HepG2 (cell line): ENCODE results near the gene SHANK3. TPM values are rescaled to one million over a fixed set of nuclear protein-coding genes. Genes with fewer than 3 reads are reported as not detected.
A peak's percentile ranks its signal among the peaks of the same experiment; 100 is the strongest.

ENCODE experiments used
- ARID2 ChIP-seq: sonication (generic); formaldehyde crosslinking; IDR thresholded peaks from 2 replicates; pipeline ENCODE4 v1.8.1; 2022; ENCODE audit warnings: mild to moderate bottlenecking, missing genetic modification reagents, borderline replicate concordance
- CHD4 ChIP-seq: fragments of 200-600 bp; sonication (generic); IDR thresholded peaks from 2 replicates; pipeline ENCODE4 v1.7.0; 2017; ENCODE audit warnings: mild to moderate bottlenecking, low read length, borderline replicate concordance
- ETS1 ChIP-seq: sonication (generic); formaldehyde crosslinking; IDR thresholded peaks from 2 replicates; pipeline ENCODE4 v1.4.0; 2020; ENCODE audit warnings: missing genetic modification reagents
- ISL2 ChIP-seq: sonication (generic); formaldehyde crosslinking; IDR thresholded peaks from 2 replicates; pipeline ENCODE4 v1.5.0; 2020; ENCODE audit warnings: missing genetic modification reagents
- KLF12 ChIP-seq: sonication (generic); formaldehyde crosslinking; IDR thresholded peaks from 2 replicates; pipeline ENCODE4 v1.4.0; 2020; ENCODE audit warnings: missing genetic modification reagents, borderline replicate concordance
- PRDM10 ChIP-seq: sonication (generic); formaldehyde crosslinking; IDR thresholded peaks from 2 replicates; pipeline ENCODE4 v1.4.0; 2020; ENCODE audit warnings: low read depth, missing genetic modification reagents
- TOE1 ChIP-seq: sonication (generic); formaldehyde crosslinking; IDR thresholded peaks from 2 replicates; pipeline ENCODE4 v1.4.0; 2020; ENCODE audit warnings: mild to moderate bottlenecking, missing genetic modification reagents
- TRIM22 ChIP-seq: fragments of 450-650 bp; IDR thresholded peaks from 2 replicates; pipeline ENCODE4 v1.6.1; 2017
- ZFY ChIP-seq: sonication (generic); formaldehyde crosslinking; IDR thresholded peaks from 2 replicates; pipeline ENCODE4 v1.4.0; 2020; ENCODE audit warnings: missing genetic modification reagents
- ZNF281 ChIP-seq: sonication (generic); formaldehyde crosslinking; IDR thresholded peaks from 2 replicates; pipeline ENCODE4 v1.4.0; 2020; ENCODE audit warnings: missing genetic modification reagents, borderline replicate concordance
- ZNF512B ChIP-seq: sonication (generic); formaldehyde crosslinking; IDR thresholded peaks from 2 replicates; pipeline ENCODE4 v1.5.1; 2020; ENCODE audit warnings: missing genetic modification reagents, mild to moderate bottlenecking, borderline replicate concordance
- polyA plus RNA-seq, 8 experiments: library from polyadenylated mRNA; depleted of rRNA in 3 of 8; stranded (reverse) in 7 of 8; unstranded in 1 of 8; fragments of >200 nt; fragmentation: Illumina TruSeq in 4 of 8; extraction: Trizol in 4 of 8; gene quantifications; 2 replicates each; pipeline versions ENCODE4 v1.2.1 to v1.2.3, GENCODE V29; 2011 to 2016; ENCODE audit warnings: low read depth in 4 of 8, missing spikeins in 1 of 8, mixed read lengths in 1 of 8; ENCODE audit not compliant: insufficient read depth in 1 of 8
- total RNA-seq, 5 experiments: library from RNA; depleted of rRNA; stranded (reverse); fragments of >200 nt; fragmentation: Illumina TruSeq; extraction: Trizol; gene quantifications; 2 replicates each; pipeline ENCODE4 v1.2.3, GENCODE V29; 2016; ENCODE audit warnings: low read depth in 1 of 5

The SHANK3 gene
- total and polyA plus RNA-seq, 2 of the 13 experiments (the other 11 are each of a cell fraction or from before 2014, with no cell fraction given) = 2.9 to 4.6 TPM

- TF ChIP-seq ARID2 (no peak), ZNF281 (CRISPR knock-in tag) (peak; percentile 91), KLF12 (CRISPR knock-in tag) (peak; percentile 68; the same call in 1 of the 2 replicates), ZNF512B (CRISPR knock-in tag) (peak; percentile 24; the same call in 1 of the 2 replicates), PRDM10 (CRISPR knock-in tag) (no peak), ETS1 (CRISPR knock-in tag) (peak; percentile 57; the same call in 1 of the 2 replicates), CHD4 (0 out of 2 replicates have a peak, but pooled peaks have one; percentile 67), ISL2 (CRISPR knock-in tag) (0 out of 2 replicates have a peak, but pooled peaks have one; percentile 76), TRIM22 (no peak), TOE1 (CRISPR knock-in tag) (0 out of 2 replicates have a peak, but pooled peaks have one; percentile 45), ZFY (peak; percentile 82)
Observed at GRCh38 chr22:50641696-50642607, 30.7 kb upstream of the SHANK3 start (continued).
